GM19025 (cell line): Measurements from ENCODE around the gene CHRND.
"Not testable (repeated sequence)": the region's sequence is repeated elsewhere in the genome, so short reads cannot be mapped to it uniquely, and the experiment has no call there.

ENCODE experiments used
- ATAC-seq: cut with Tn5 transposase; IDR thresholded peaks from one replicate; pipeline ENCODE4 v1.9.1; 2021; ENCODE audit warnings: mild to moderate bottlenecking, low read depth, moderate library complexity; ENCODE audit not compliant: unreplicated experiment

CHRND gene

GRCh38 chr2:232524771-232525170, 1.2 kb upstream of the CHRND start:
- no peak for ATAC-seq

- no peak for ATAC-seq
Observed at GRCh38 chr2:232525199-232525598, 761 bp upstream of the CHRND start.

GRCh38 chr2:232526372-232526941, 497 bp downstream of the CHRND start:
- no peak for ATAC-seq

- no peak for ATAC-seq
Observed at GRCh38 chr2:232527905-232528470, 2.0 kb downstream of the CHRND start.

- no peak for ATAC-seq
Observed at GRCh38 chr2:232528746-232529460, 2.9 kb downstream of the CHRND start.

- ATAC-seq, result no peak
Observed at GRCh38 chr2:232529806-232530547, 4.0 kb downstream of the CHRND start.

GRCh38 chr2:232530626-232531260, 4.8 kb downstream of the CHRND start:
- ATAC-seq, result no peak

GRCh38 chr2:232532419-232532818, 6.5 kb downstream of the CHRND start:
- no peak for ATAC-seq

GRCh38 chr2:232532821-232533220, 6.9 kb downstream of the CHRND start:
- not testable (repeated sequence) for ATAC-seq

- ATAC-seq, result no peak
Observed at GRCh38 chr2:232533944-232534710, 8.2 kb downstream of the CHRND start.

- ATAC-seq, result no peak
Observed at GRCh38 chr2:232534940-232535651, 9.1 kb downstream of the CHRND start.

- no peak for ATAC-seq
Observed at GRCh38 chr2:232535761-232536530, 10.0 kb downstream of the CHRND start.

GRCh38 chr2:232537079-232537478, 11.1 kb downstream of the CHRND start:
- no peak for ATAC-seq

GRCh38 chr2:232537499-232537898, 11.5 kb downstream of the CHRND start:
- no peak for ATAC-seq

- no peak for ATAC-seq
Observed at GRCh38 chr2:232538671-232539070, 12.7 kb downstream of the CHRND start.

GRCh38 chr2:232539298-232540231, 13.6 kb downstream of the CHRND start, which contains the start of gene CHRNG:
Gene CHRNG, plus strand, starts transcription at chr2:232539692. Its CDS starts 56 bp downstream, at chr2:232539748.
- no peak for ATAC-seq

- no peak for ATAC-seq
Observed at GRCh38 chr2:232540441-232541041, 14.6 kb downstream of the CHRND start.
